T-helper 2 cell (primary cell): ENCODE data around the gene CCDC158.
"Not testable (repeated sequence)": the region's sequence is repeated elsewhere in the genome, so short reads cannot be mapped to it uniquely, and the experiment has no call there.

Source experiments
- DNase-seq, 5 experiments: peaks; one replicate each; pipeline versions ENCODE4 v3.0.0 to v3.0.0-alpha.2; 2012 to 2022

The CCDC158 gene

GRCh38 chr4:76429636-76430035, 8.7 kb upstream of the CCDC158 start:
- DNase-seq, result peak in 1 of 5 experiments; percentile 58

- DNase-seq, result no peak
These were observed 5.3 kb upstream of the CCDC158 start for GRCh38 chr4:76426272-76426671.

GRCh38 chr4:76423159-76423558, 2.2 kb upstream of the CCDC158 start:
- DNase-seq, result not testable (repeated sequence)

GRCh38 chr4:76420188-76420761, 666 bp downstream of the CCDC158 start:
- no peak for DNase-seq

GRCh38 chr4:76410636-76411035, 10.3 kb downstream of the CCDC158 start:
- no peak for DNase-seq

- DNase-seq, result no peak
These were observed 13.4 kb downstream of the CCDC158 start for GRCh38 chr4:76407440-76408119.

GRCh38 chr4:76406081-76406480, 14.9 kb downstream of the CCDC158 start:
- no peak for DNase-seq

- DNase-seq, result no peak
These were observed 19.3 kb downstream of the CCDC158 start for GRCh38 chr4:76401654-76402053.

- DNase-seq, result no peak
These were observed 32.6 kb downstream of the CCDC158 start for GRCh38 chr4:76388160-76388908.

- DNase-seq, result no peak
These were observed 34.2 kb downstream of the CCDC158 start for GRCh38 chr4:76386566-76387305.

- DNase-seq, result no peak
These were observed 35.0 kb downstream of the CCDC158 start for GRCh38 chr4:76385974-76386373.

- DNase-seq, result no peak
These were observed 36.9 kb downstream of the CCDC158 start for GRCh38 chr4:76384052-76384451.

GRCh38 chr4:76383001-76383400, 37.9 kb downstream of the CCDC158 start:
- DNase-seq, result no peak

GRCh38 chr4:76381986-76382385, 39.0 kb downstream of the CCDC158 start:
- DNase-seq, result no peak

- DNase-seq, result no peak
These were observed 40.4 kb downstream of the CCDC158 start for GRCh38 chr4:76380561-76380960.

GRCh38 chr4:76377911-76378310, 43.0 kb downstream of the CCDC158 start:
- DNase-seq, result peak in 4 of 5 experiments; percentile 8 to 51 (median 12)

- DNase-seq, result no peak
These were observed 43.5 kb downstream of the CCDC158 start for GRCh38 chr4:76377481-76377901.

GRCh38 chr4:76376534-76376933, 44.4 kb downstream of the CCDC158 start:
- DNase-seq, result no peak

GRCh38 chr4:76375703-76376102, 45.2 kb downstream of the CCDC158 start:
- no peak for DNase-seq

- peak in 1 of 5 experiments; percentile 3 for DNase-seq
These were observed 46.1 kb downstream of the CCDC158 start for GRCh38 chr4:76374798-76375197.

- no peak for DNase-seq
These were observed 46.9 kb downstream of the CCDC158 start for GRCh38 chr4:76373919-76374552.

- DNase-seq, result no peak
These were observed 54.2 kb downstream of the CCDC158 start for GRCh38 chr4:76366737-76367136.

GRCh38 chr4:76365636-76366035, 55.3 kb downstream of the CCDC158 start:
- DNase-seq, result no peak
